Endodermal cell (in vitro differentiated cells): ENCODE measurements around the gene ARV1. TPM values are rescaled to one million over a fixed set of nuclear protein-coding genes. Genes with fewer than 3 reads are reported as not detected.
"Not testable (repeated sequence)": the region's sequence is repeated elsewhere in the genome, so short reads cannot be mapped to it uniquely, and the experiment has no call there.

Experiments
- DNase-seq: peaks from one replicate; pipeline ENCODE4 v3.0.0-alpha.2; 2017
- H3K27ac ChIP-seq: 2 replicates; pipeline ENCODE4 v1.5.1; 2013; ENCODE audit warnings: mild to moderate bottlenecking, low read depth, low read length, moderate library complexity
- H3K27me3 ChIP-seq: 2 replicates; pipeline ENCODE4 v1.6.1; 2013; ENCODE audit warnings: mild to moderate bottlenecking, low read length, moderate library complexity; ENCODE audit not compliant: insufficient read depth, control insufficient read depth, poor library complexity, severe bottlenecking
- H3K36me3 ChIP-seq: 2 replicates; pipeline ENCODE4 v1.7.0; 2013; ENCODE audit warnings: mild to moderate bottlenecking, low read length, moderate library complexity; ENCODE audit not compliant: control insufficient read depth, insufficient read depth
- H3K4me1 ChIP-seq: one replicate; pipeline ENCODE4 v1.7.0; 2013; ENCODE audit warnings: low read length; ENCODE audit not compliant: control insufficient read depth, insufficient read depth
- H3K4me3 ChIP-seq: 2 replicates; pipeline ENCODE4 v1.5.1; 2013; ENCODE audit warnings: mild to moderate bottlenecking, low read length, moderate library complexity
- H3K9ac ChIP-seq: 2 replicates; pipeline ENCODE4 v1.6.1; 2013; ENCODE audit warnings: mild to moderate bottlenecking, low read length, moderate library complexity; ENCODE audit not compliant: poor library complexity, severe bottlenecking; ENCODE audit errors: extremely low read depth
- H3K9me3 ChIP-seq: 2 replicates; pipeline ENCODE4 v1.6.1; 2013; ENCODE audit warnings: mild to moderate bottlenecking, low read length, moderate library complexity; ENCODE audit not compliant: control insufficient read depth
- H3K27ac Mint-ChIP-seq: 2 replicates; pipeline ENCODE4 v1.8.0; 2020; ENCODE audit warnings: mixed read lengths
- H3K27me3 Mint-ChIP-seq: 2 replicates; pipeline ENCODE4 v1.8.0; 2021; ENCODE audit warnings: mild to moderate bottlenecking, mixed read lengths; ENCODE audit not compliant: insufficient read depth
- H3K36me3 Mint-ChIP-seq: 2 replicates; pipeline ENCODE4 v1.8.0; 2020; ENCODE audit warnings: low read depth, mixed read lengths
- H3K4me1 Mint-ChIP-seq: 2 replicates; pipeline ENCODE4 v1.8.0; 2020; ENCODE audit warnings: mixed read lengths
- H3K4me3 Mint-ChIP-seq: 2 replicates; pipeline ENCODE4 v1.8.0; 2020; ENCODE audit warnings: mild to moderate bottlenecking, moderate library complexity, mixed read lengths
- H3K9me3 Mint-ChIP-seq: 2 replicates; pipeline ENCODE4 v1.8.0; 2020; ENCODE audit warnings: mild to moderate bottlenecking, mixed read lengths
- WGBS, 2 experiments: methylation state at CpG; one replicate each; pipeline versions ENCODE4 v1.1.5 to v1.1.7; 2013; ENCODE audit warnings: missing lambda C conversion rate in 2 of 2, mixed read lengths in 1 of 2; ENCODE audit not compliant: insufficient coverage in 1 of 2, insufficient read length in 1 of 2; 5-methylcytosine and 5-hydroxymethylcytosine counted together
- total RNA-seq, 2 donors: library from RNA; stranded (reverse); fragmentation: NEBNext Ultra II Directional in 1 of 2; extraction: Animal tissue kit (Norgen Biotek cat#: 25700) in 1 of 2; gene quantifications; 2 replicates in 1 of 2; 3 replicates in 1 of 2; pipeline ENCODE4 v1.2.1, GENCODE V29; 2021
- TF ChIP-seq, protein P1 (sequence below): fragments of 200-600 bp; sonication (generic); conservative IDR thresholded peaks from 2 replicates; pipeline ENCODE4 v1.5.0; 2021; ENCODE audit warnings: antibody characterized with exemption, mild to moderate bottlenecking

Gene ARV1
- total RNA-seq, 2 donors from 2014 or later = 8.4 to 12.5 TPM

DNA sequence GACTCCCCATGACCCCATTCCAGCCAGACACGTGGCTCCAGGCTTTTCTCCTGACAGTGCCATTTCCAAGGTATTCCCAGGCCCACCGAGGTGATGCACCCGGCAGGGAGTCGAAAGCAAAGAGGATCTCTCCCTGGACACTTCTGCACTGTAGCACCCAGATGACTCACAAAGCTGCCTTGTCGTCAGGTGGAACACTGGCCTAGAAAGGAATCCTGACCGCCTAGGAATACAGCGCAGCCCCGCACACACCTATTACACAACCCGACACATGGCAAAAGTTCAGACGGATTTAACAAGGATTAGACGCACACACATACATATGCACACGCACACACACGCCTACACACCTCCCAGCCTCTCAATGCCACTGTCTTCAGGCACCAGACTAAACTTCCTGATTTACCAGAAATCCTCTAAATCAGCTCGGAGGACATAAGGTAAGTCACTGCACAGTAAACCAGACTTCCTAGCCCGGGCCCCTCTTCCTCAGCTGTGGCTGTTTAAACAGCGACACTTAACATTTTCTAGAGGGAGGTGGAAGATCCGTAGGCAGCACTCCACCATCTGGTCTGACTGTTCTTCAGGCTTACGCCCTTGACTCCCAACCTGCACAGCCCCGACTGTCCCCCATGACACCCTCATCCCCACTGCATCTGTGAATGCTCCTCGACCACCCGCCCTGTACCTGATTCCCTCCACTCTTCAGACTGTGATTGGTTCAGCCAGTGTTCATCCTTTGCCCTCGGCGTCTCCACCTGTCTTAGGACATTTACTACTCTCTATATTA, 48.4 kb downstream of the ARV1 start:
- TF ChIP-seq, protein P1, sequence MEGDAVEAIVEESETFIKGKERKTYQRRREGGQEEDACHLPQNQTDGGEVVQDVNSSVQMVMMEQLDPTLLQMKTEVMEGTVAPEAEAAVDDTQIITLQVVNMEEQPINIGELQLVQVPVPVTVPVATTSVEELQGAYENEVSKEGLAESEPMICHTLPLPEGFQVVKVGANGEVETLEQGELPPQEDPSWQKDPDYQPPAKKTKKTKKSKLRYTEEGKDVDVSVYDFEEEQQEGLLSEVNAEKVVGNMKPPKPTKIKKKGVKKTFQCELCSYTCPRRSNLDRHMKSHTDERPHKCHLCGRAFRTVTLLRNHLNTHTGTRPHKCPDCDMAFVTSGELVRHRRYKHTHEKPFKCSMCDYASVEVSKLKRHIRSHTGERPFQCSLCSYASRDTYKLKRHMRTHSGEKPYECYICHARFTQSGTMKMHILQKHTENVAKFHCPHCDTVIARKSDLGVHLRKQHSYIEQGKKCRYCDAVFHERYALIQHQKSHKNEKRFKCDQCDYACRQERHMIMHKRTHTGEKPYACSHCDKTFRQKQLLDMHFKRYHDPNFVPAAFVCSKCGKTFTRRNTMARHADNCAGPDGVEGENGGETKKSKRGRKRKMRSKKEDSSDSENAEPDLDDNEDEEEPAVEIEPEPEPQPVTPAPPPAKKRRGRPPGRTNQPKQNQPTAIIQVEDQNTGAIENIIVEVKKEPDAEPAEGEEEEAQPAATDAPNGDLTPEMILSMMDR = no peak
- no peaks in the 10 kb centered on the region for H3K27me3 ChIP-seq
- H3K4me3 ChIP-seq = no peak overlapping the region
- H3K27ac Mint-ChIP-seq = no peak overlapping the region
- no peak for DNase-seq
- no peak overlapping the region for H3K9ac ChIP-seq
- no peak overlapping the region for H3K27ac ChIP-seq
- H3K4me3 Mint-ChIP-seq = no peak overlapping the region
- 86 to 88% methylated on average over 12 to 23 of the region's 23 CpGs for WGBS, 2 experiments
- H3K4me1 Mint-ChIP-seq = peaks cover 27% of the 10 kb centered on the region
- H3K4me1 ChIP-seq = no peaks in the 10 kb centered on the region
- peaks cover 8% of the 10 kb centered on the region for H3K9me3 ChIP-seq
- peaks cover 35% of the 10 kb centered on the region for H3K36me3 ChIP-seq
- no peaks in the 10 kb centered on the region for H3K9me3 Mint-ChIP-seq
- H3K36me3 Mint-ChIP-seq = peaks cover 45% of the 10 kb centered on the region
- no peaks in the 10 kb centered on the region for H3K27me3 Mint-ChIP-seq

DNA sequence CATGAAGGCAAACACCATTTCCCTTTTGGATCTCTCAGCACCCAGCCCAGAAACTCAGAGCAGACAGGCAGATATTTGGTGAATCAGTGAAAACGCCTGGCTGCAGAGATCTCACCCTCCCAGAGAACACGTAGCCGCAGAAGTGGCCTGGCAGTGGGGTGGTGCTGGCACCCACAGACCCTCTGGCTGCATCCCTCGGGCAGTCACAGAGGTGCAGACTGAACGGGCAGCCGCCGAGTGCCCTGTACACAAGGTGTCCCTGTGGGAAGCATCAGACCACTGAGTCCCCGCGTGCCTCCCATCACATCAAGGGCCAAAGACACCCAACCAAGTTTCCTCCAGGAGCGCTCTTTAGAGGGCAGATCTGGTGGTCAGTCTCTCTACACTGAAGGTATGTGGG, 49.1 kb downstream of the ARV1 start:
- no peak overlapping the region for H3K4me3 ChIP-seq
- peaks cover 35% of the 10 kb centered on the region for H3K36me3 ChIP-seq
- no peak for DNase-seq
- Mint-ChIP-seq H3K36me3 (peaks cover 44% of the 10 kb centered on the region), H3K27ac (no peak overlapping the region), H3K9me3 (no peaks in the 10 kb centered on the region), H3K4me1 (peaks cover 30% of the 10 kb centered on the region), H3K4me3 (no peak overlapping the region), H3K27me3 (no peaks in the 10 kb centered on the region)
- H3K27ac ChIP-seq = no peak overlapping the region
- peaks cover 8% of the 10 kb centered on the region for H3K9me3 ChIP-seq
- no peaks in the 10 kb centered on the region for H3K27me3 ChIP-seq
- 93 to 95% methylated on average over 6 to 10 of the region's 10 CpGs for WGBS, 2 experiments
- H3K9ac ChIP-seq = no peak overlapping the region
- H3K4me1 ChIP-seq = no peaks in the 10 kb centered on the region
- TF ChIP-seq, protein P1 = no peak

DNA sequence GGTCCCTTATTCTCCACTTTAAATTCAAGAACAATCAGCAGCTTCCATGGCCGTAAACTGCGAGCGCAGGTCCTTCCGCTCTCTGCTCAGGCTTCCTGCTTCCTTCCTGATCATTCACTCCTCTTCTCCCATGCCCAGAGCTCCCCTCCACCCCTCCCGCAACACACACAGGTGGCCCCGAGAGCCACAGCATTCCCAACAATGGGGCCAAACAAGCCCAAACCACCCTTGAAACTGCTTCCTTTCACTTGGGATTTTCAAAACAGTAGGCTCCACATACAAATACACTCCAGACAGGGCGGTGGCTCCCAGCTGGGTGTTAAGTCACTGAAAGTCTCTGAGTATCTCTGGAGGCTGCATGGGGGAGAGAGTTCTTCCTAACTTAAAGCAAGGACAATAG, 49.8 kb downstream of the ARV1 start:
- Mint-ChIP-seq H3K27ac (peak overlapping the region; percentile 84), H3K4me3 (peak overlapping the region; percentile 13), H3K36me3 (peaks cover 42% of the 10 kb centered on the region), H3K27me3 (no peaks in the 10 kb centered on the region), H3K4me1 (peaks cover 35% of the 10 kb centered on the region), H3K9me3 (no peaks in the 10 kb centered on the region)
- no peaks in the 10 kb centered on the region for H3K4me1 ChIP-seq
- H3K9me3 ChIP-seq = peaks cover 8% of the 10 kb centered on the region
- no peak overlapping the region for H3K27ac ChIP-seq
- no peak overlapping the region for H3K9ac ChIP-seq
- DNase-seq = peak; percentile 63
- 79% methylated on average over 7 of the region's 7 CpGs; no CpG with 5 or more reads in 1 of the 2 experiments for WGBS, 2 experiments
- H3K4me3 ChIP-seq = no peak overlapping the region
- peaks cover 33% of the 10 kb centered on the region for H3K36me3 ChIP-seq
- H3K27me3 ChIP-seq = no peaks in the 10 kb centered on the region
- TF ChIP-seq, protein P1 = no peak

DNA sequence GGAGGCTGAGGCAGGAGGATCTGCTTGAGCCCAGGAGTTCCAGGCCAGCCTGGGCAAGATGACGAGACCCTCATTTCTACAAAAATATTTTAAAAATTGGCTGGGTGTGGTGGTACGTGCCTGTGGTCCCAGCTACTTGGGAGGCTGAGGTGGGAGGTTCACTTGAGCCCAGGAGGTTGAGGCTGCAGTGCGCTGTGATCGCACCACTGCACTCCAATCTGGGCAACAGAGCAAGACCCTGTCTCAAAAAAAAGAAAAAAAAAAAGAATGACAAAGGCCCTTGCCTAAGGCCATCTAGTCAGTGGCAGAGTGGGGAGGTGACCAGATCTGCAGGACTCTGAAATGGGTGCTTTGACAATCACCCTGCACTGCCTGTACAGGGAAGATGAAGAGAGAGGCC, 50.4 kb downstream of the ARV1 start:
- not testable (repeated sequence) for H3K4me3 Mint-ChIP-seq, H3K9ac ChIP-seq, H3K27ac ChIP-seq, H3K9me3 ChIP-seq, H3K4me1 ChIP-seq, H3K4me3 ChIP-seq, H3K27me3 ChIP-seq, H3K9me3 Mint-ChIP-seq, H3K27me3 Mint-ChIP-seq, H3K27ac Mint-ChIP-seq, DNase-seq
- peaks cover 39% of the 10 kb centered on the region for H3K36me3 Mint-ChIP-seq
- WGBS, 2 experiments = 92 to 93% methylated on average over 2 to 4 of the region's 4 CpGs
- H3K4me1 Mint-ChIP-seq = peaks cover 38% of the 10 kb centered on the region
- H3K36me3 ChIP-seq = peaks cover 27% of the 10 kb centered on the region
